Neural cell (in vitro differentiated cells): ENCODE measurements around the gene CHMP1A.
"Not testable (repeated sequence)": the region's sequence is repeated elsewhere in the genome, so short reads cannot be mapped to it uniquely, and the experiment has no call there.

ENCODE experiments used
- CTCF ChIP-seq: fragments of 450-650 bp; IDR thresholded peaks from 2 replicates; pipeline ENCODE4 v1.5.1; 2014; ENCODE audit warnings: antibody characterized with exemption, mild to moderate bottlenecking, moderate library complexity; ENCODE audit not compliant: poor library complexity, severe bottlenecking
- EZH2 ChIP-seq: fragments of 200-600, 300-800 bp; shearing (Covaris generic), sonication (generic); IDR thresholded peaks from 2 replicates; pipeline ENCODE4 v1.6.1; 2014; ENCODE audit warnings: antibody characterized with exemption, low read length, borderline replicate concordance, mild to moderate bottlenecking; ENCODE audit not compliant: insufficient read depth, poor library complexity, severe bottlenecking
- POLR2AphosphoS5 ChIP-seq: IDR thresholded peaks from 2 replicates; pipeline ENCODE4 v1.6.1; 2012
- RAD21 ChIP-seq: fragments of 450-650 bp; conservative IDR thresholded peaks from 2 replicates; pipeline ENCODE4 v1.6.1; 2014; ENCODE audit warnings: antibody characterized with exemption, mild to moderate bottlenecking, moderate library complexity
- SMC3 ChIP-seq: fragments of 450-650 bp; conservative IDR thresholded peaks from 2 replicates; pipeline ENCODE4 v1.6.1; 2014; ENCODE audit warnings: antibody characterized with exemption, mild to moderate bottlenecking, moderate library complexity; ENCODE audit not compliant: poor library complexity

- TF ChIP-seq CTCF, POLR2AphosphoS5, SMC3, EZH2, RAD21: not testable (repeated sequence)
These were observed 14.1 kb upstream of the CHMP1A start for GRCh38 chr16:89671565-89671964.
